NK-92 treated with Interleukin-12 subunit alpha and Interleukin-12 subunit beta, amount 100 ng/mL, for 24 hours (cell line): ENCODE measurements around the gene CPSF6.
A peak's percentile ranks its signal among the peaks of the same experiment; 100 is the strongest.
"Not testable (repeated sequence)": the region's sequence is repeated elsewhere in the genome, so short reads cannot be mapped to it uniquely, and the experiment has no call there.

Experiments
- DNase-seq: peaks from one replicate; lab custom pipeline; 2025; lab: John Stamatoyannopoulos, UW

Gene CPSF6

GRCh38 chr12:69262264-69262974 is 23.1 kb downstream of the CPSF6 start:
- DNase-seq: no peak

GRCh38 chr12:69265205-69265604 is 25.8 kb downstream of the CPSF6 start:
- no peak for DNase-seq

GRCh38 chr12:69265633-69266032 is 26.3 kb downstream of the CPSF6 start:
- DNase-seq: not testable (repeated sequence)

- no peak for DNase-seq
Observed at GRCh38 chr12:69266036-69266635, 26.8 kb downstream of the CPSF6 start.

GRCh38 chr12:69269736-69270135 is 30.4 kb downstream of the CPSF6 start:
- DNase-seq: no peak

- DNase-seq: no peak
Observed at GRCh38 chr12:69272511-69272910, 33.1 kb downstream of the CPSF6 start.

GRCh38 chr12:69274861-69275260 is 35.5 kb downstream of the CPSF6 start:
- no peak for DNase-seq

- no peak for DNase-seq
Observed at GRCh38 chr12:69275471-69275891, 36.1 kb downstream of the CPSF6 start.

GRCh38 chr12:69278814-69279782 is 39.7 kb downstream of the CPSF6 start:
- DNase-seq: no peak

- no peak for DNase-seq
Observed at GRCh38 chr12:69284131-69284530, 44.8 kb downstream of the CPSF6 start.

GRCh38 chr12:69287556-69287955 is 48.2 kb downstream of the CPSF6 start:
- DNase-seq: no peak

GRCh38 chr12:69290545-69291277 is 51.3 kb downstream of the CPSF6 start:
- peak; percentile 33 for DNase-seq

GRCh38 chr12:69291278-69291593 is 51.9 kb downstream of the CPSF6 start:
- no peak for DNase-seq

GRCh38 chr12:69298133-69298532 is 58.8 kb downstream of the CPSF6 start:
- DNase-seq: no peak

GRCh38 chr12:69298947-69299346 is 59.6 kb downstream of the CPSF6 start:
- DNase-seq: no peak

GRCh38 chr12:69304284-69304683 is 64.9 kb downstream of the CPSF6 start:
- DNase-seq: no peak

- no peak for DNase-seq
Observed at GRCh38 chr12:69309461-69309860, 70.1 kb downstream of the CPSF6 start.

- no peak for DNase-seq
Observed at GRCh38 chr12:69313209-69313608, 73.8 kb downstream of the CPSF6 start.

GRCh38 chr12:69316784-69317183 is 77.4 kb downstream of the CPSF6 start:
- not testable (repeated sequence) for DNase-seq

- DNase-seq: not testable (repeated sequence)
Observed at GRCh38 chr12:69317233-69317632, 77.9 kb downstream of the CPSF6 start.

- DNase-seq: no peak
Observed at GRCh38 chr12:69318225-69318624, 78.9 kb downstream of the CPSF6 start.

GRCh38 chr12:69321351-69321750 is 82.0 kb downstream of the CPSF6 start:
- no peak for DNase-seq
